ENCODE measurements around the gene GEN1. TPM values are rescaled to one million over a fixed set of nuclear protein-coding genes. Genes with fewer than 3 reads are reported as not detected.

Gene GEN1
- total RNA-seq, 1 experiment from 2014 or later, result 23.7 TPM

GRCh38 chr2:17713291-17713690, 40.6 kb upstream of the GEN1 start:
- Mint-ChIP-seq H3K27ac (no peak overlapping the region), H3K4me1 (no peaks in the 10 kb centered on the region), H3K36me3 (peaks cover 45% of the 10 kb centered on the region), H3K4me3 (no peak overlapping the region), H3K9me3 (no peaks in the 10 kb centered on the region), H3K27me3 (ENCODE audit: low read depth) (no peaks in the 10 kb centered on the region)
- TF ChIP-seq MXD4 (CRISPR knock-in tag; IDR thresholded peaks at IDR 0.05; ENCODE audit: borderline replicate concordance) (no peak), CDX4 (CRISPR knock-in tag; IDR thresholded peaks at IDR 0.05; ENCODE audit: borderline replicate concordance) (no peak), ZNF396 (CRISPR knock-in tag; IDR thresholded peaks at IDR 0.05; ENCODE audit: borderline replicate concordance) (no peak), TP53 (CRISPR knock-in tag; IDR thresholded peaks at IDR 0.05) (no peak)
- DNase-seq (ENCODE audit: low spot score), result no peak
- POLR2A ChIA-PET, result no interaction called here
- no peak for ATAC-seq
- CTCF ChIA-PET, result no interaction called here

- no peaks in the 10 kb centered on the region for H3K27me3 Mint-ChIP-seq (ENCODE audit: low read depth)
- no peak for TF ChIP-seq RORB (CRISPR knock-in tag; IDR thresholded peaks at IDR 0.05)
- TF ChIP-seq ZNF416 (CRISPR knock-in tag; IDR thresholded peaks at IDR 0.05), result no peak
- TF ChIP-seq SP1 (CRISPR knock-in tag; conservative IDR thresholded peaks at IDR 0.05), result no peak
- TF ChIP-seq AFF4 (CRISPR knock-in tag; IDR thresholded peaks at IDR 0.05; ENCODE audit: borderline replicate concordance), result no peak
- no peak for TF ChIP-seq ZNF263 (CRISPR knock-in tag; IDR thresholded peaks at IDR 0.05; ENCODE audit: low read depth)
- no peak for TF ChIP-seq ZMAT4 (CRISPR knock-in tag; IDR thresholded peaks at IDR 0.05)
- TF ChIP-seq GABPB1 (CRISPR knock-in tag; IDR thresholded peaks at IDR 0.05), result no peak
- TF ChIP-seq PRDM15 (CRISPR knock-in tag; IDR thresholded peaks at IDR 0.05), result no peak
- TF ChIP-seq E2F1 (CRISPR knock-in tag; IDR thresholded peaks at IDR 0.05), result no peak
- no peak for TF ChIP-seq IRF2 (CRISPR knock-in tag; IDR thresholded peaks at IDR 0.05; ENCODE audit: borderline replicate concordance, low read depth)
- TF ChIP-seq E2F4 (CRISPR knock-in tag; IDR thresholded peaks at IDR 0.05; ENCODE audit: borderline replicate concordance, low read depth), result no peak
- TF ChIP-seq FOXP1 (CRISPR knock-in tag; IDR thresholded peaks at IDR 0.05; ENCODE audit: borderline replicate concordance), result no peak
- no peak for TF ChIP-seq HMGXB4 (CRISPR knock-in tag; IDR thresholded peaks at IDR 0.05)
- no peak for TF ChIP-seq ZBTB21 (CRISPR knock-in tag; IDR thresholded peaks at IDR 0.05; ENCODE audit: borderline replicate concordance)
- no peak for TF ChIP-seq SMAD4 (CRISPR knock-in tag; IDR thresholded peaks at IDR 0.05)
- no peak for TF ChIP-seq ZNF317 (CRISPR knock-in tag; IDR thresholded peaks at IDR 0.05; ENCODE audit: borderline replicate concordance, low read depth)
- no peak overlapping the region for H3K27ac Mint-ChIP-seq
- H3K9me3 Mint-ChIP-seq, result no peaks in the 10 kb centered on the region
- no peak overlapping the region for H3K4me3 Mint-ChIP-seq
- CTCF ChIA-PET, result no interaction called here
- DNase-seq (ENCODE audit: low spot score), result no peak
- no peaks in the 10 kb centered on the region for H3K4me1 Mint-ChIP-seq
- H3K36me3 Mint-ChIP-seq, result peaks cover 49% of the 10 kb centered on the region
- POLR2A ChIA-PET, result no interaction called here
- no peak for ATAC-seq
These were observed 36.3 kb upstream of the GEN1 start for GRCh38 chr2:17717666-17718065.

Measured in WTC11 (cell line).